Spleen (tissue), 7 donors: Measurements from ENCODE around the gene SLIT3.

Source experiments
- CTCF ChIP-seq, 11 experiments: fragments of 200-600 bp in 7 of 11; fragments of 450-650 bp in 4 of 11; sonication (generic) in 4 of 11; IDR thresholded peaks in 8 of 11; conservative IDR thresholded peaks in 3 of 11; 1 replicate in 7 of 11; 2 replicates in 4 of 11; pipeline versions ENCODE4 v1.4.0 to v1.8.0; 2016 to 2021; ENCODE audit warnings: antibody characterized with exemption in 11 of 11, inconsistent platforms in 4 of 11, mild to moderate bottlenecking in 1 of 11
- POLR2A ChIP-seq, 3 donors: fragments of 450-650 bp; IDR thresholded peaks; one replicate each; pipeline ENCODE4 v1.5.1; 2017; ENCODE audit warnings: antibody characterized with exemption in 3 of 3, mild to moderate bottlenecking in 1 of 3
- donor health status: DM: no; HTN: no; CAD: no; lungs with moderate emphysema.
- donor health status: DM: no; HTN: no; CAD: no.
- donor health status: DM: no; HTN: no; CAD: no.

GRCh38 chr5:168714046-168714445 lies 586.9 kb downstream of the SLIT3 start:
- TF ChIP-seq CTCF (IDR thresholded peaks at IDR 0.05 in 8 of 11, conservative IDR thresholded peaks at IDR 0.05 in 3 of 11) (no peak), POLR2A (IDR thresholded peaks at IDR 0.05) (no peak)
